Measurements from ENCODE around the gene VCPKMT.

DNA sequence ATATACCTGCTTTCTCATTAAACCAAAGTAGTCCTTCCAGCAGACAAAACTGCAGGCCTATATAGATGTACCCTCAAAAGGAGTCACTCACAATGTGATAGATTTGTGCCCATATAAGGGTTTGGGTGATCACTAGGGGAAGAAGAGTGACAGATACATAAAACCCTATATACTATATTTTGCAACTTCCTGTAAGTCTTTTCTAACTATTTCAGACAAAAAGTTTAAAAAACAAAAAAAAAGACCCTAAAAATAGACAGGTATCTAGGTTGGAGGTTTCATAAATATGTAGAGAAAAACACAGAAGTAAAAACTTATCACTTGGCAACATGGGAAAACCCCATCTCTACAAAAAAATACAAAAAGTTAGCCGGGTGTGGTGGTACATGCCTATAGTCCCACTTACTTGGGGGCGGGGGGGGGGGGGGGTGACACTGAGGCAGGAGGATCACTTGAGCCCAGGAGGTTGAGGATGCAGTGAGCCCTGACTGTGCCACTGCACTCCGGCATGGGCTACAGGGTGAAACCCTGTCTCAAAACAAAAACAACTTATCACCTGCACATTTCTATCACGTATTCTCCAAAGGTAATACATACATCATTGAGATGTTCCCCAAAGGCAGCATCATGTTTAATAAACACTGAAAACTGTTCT, 2.9 kb downstream of the VCPKMT start:
- no peak for TF ChIP-seq L3MBTL2 (IDR thresholded peaks at IDR 0.05)
- TF ChIP-seq COPS2 (conservative IDR thresholded peaks at IDR 0.05): no peak
- no peak for TF ChIP-seq CTCF (IDR thresholded peaks at IDR 0.05 in 2 of 3, conservative IDR thresholded peaks at IDR 0.05 in 1 of 3; ENCODE audit: insufficient read depth in 2 of 3, low read depth in 1 of 3, low read length in 3 of 3)
- TF ChIP-seq, protein P1, sequence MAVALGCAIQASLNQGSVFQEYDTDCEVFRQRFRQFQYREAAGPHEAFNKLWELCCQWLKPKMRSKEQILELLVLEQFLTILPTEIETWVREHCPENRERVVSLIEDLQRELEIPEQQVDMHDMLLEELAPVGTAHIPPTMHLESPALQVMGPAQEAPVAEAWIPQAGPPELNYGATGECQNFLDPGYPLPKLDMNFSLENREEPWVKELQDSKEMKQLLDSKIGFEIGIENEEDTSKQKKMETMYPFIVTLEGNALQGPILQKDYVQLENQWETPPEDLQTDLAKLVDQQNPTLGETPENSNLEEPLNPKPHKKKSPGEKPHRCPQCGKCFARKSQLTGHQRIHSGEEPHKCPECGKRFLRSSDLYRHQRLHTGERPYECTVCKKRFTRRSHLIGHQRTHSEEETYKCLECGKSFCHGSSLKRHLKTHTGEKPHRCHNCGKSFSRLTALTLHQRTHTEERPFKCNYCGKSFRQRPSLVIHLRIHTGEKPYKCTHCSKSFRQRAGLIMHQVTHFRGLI (CRISPR knock-in tag; IDR thresholded peaks at IDR 0.05): no peak
- no peak for TF ChIP-seq RAD21 (CRISPR knock-in tag; conservative IDR thresholded peaks at IDR 0.05 in 1 of 2, IDR thresholded peaks at IDR 0.05 in 1 of 2)
- no peak for TF ChIP-seq JUND (IDR thresholded peaks at IDR 0.05; ENCODE audit: borderline replicate concordance, low read depth, low read length)
- TF ChIP-seq JUND (tag; IDR thresholded peaks at IDR 0.05; ENCODE audit: borderline replicate concordance, low read depth, low read length): no peak
- TF ChIP-seq TBP (optimal IDR thresholded peaks at IDR 0.05; ENCODE audit: low read depth, low read length): no peak
- no peak for TF ChIP-seq RBFOX2 (IDR thresholded peaks at IDR 0.05; ENCODE audit: low read depth, low read length)
- TF ChIP-seq ZNF274 (IDR thresholded peaks at IDR 0.05; ENCODE audit: borderline replicate concordance, low read depth, low read length): no peak

Data from K562 (cell line).